Sigmoid colon (tissue), 7 donors: ENCODE data around the gene RCAN1. TPM values are rescaled to one million over a fixed set of nuclear protein-coding genes. Genes with fewer than 3 reads are reported as not detected.
"Not testable (repeated sequence)": the region's sequence is repeated elsewhere in the genome, so short reads cannot be mapped to it uniquely, and the experiment has no call there.

Experiments used
- DNase-seq: peaks from one replicate; pipeline ENCODE4 v3.0.0-alpha.2; 2019
- H3K27ac ChIP-seq, 4 donors: fragments of 200-600 bp; sonication (generic); one replicate each; pipeline ENCODE4 v1.5.1; 2016 to 2019; ENCODE audit warnings: mild to moderate bottlenecking in 1 of 4
- H3K27me3 ChIP-seq, 3 donors: fragments of 200-600 bp; sonication (generic); one replicate each; pipeline ENCODE4 v1.5.1; 2019; ENCODE audit warnings: mild to moderate bottlenecking in 1 of 3
- H3K36me3 ChIP-seq, 4 donors: fragments of 200-600 bp; sonication (generic); one replicate each; pipeline ENCODE4 v1.5.1; 2016 to 2019
- H3K4me1 ChIP-seq, 4 donors: fragments of 200-600 bp; sonication (generic); one replicate each; pipeline ENCODE4 v1.5.1; 2017 to 2019
- H3K4me3 ChIP-seq, 4 donors: fragments of 200-600 bp; sonication (generic); one replicate each; pipeline ENCODE4 v1.5.1; 2017 to 2019; ENCODE audit warnings: mild to moderate bottlenecking in 2 of 4, moderate library complexity in 1 of 4
- H3K9me3 ChIP-seq, 4 donors: fragments of 200-600 bp in 3 of 4; sonication (generic) in 3 of 4; one replicate each; pipeline versions ENCODE4 v1.5.1 to v1.6.1; 2013 to 2019
- CTCF ChIP-seq, 4 experiments: fragments of 450-650 bp in 3 of 4; fragments of 200-600 bp in 1 of 4; IDR thresholded peaks; one replicate each; pipeline ENCODE4 v1.5.1; 2016 to 2019; ENCODE audit warnings: antibody characterized with exemption in 4 of 4, mild to moderate bottlenecking in 3 of 4, moderate library complexity in 2 of 4
- EP300 ChIP-seq, 4 donors: sonication (generic); formaldehyde crosslinking; IDR thresholded peaks; one replicate each; pipeline ENCODE4 v1.6.1; 2017; ENCODE audit warnings: antibody characterized with exemption in 4 of 4
- POLR2A ChIP-seq, 2 donors: fragments of 450-650 bp; IDR thresholded peaks; one replicate each; pipeline ENCODE4 v1.6.1; 2016; ENCODE audit warnings: antibody characterized with exemption in 2 of 2, mild to moderate bottlenecking in 2 of 2, moderate library complexity in 2 of 2
- POLR2AphosphoS5 ChIP-seq, 4 donors: sonication (generic); formaldehyde crosslinking; IDR thresholded peaks; one replicate each; pipeline ENCODE4 v1.6.1; 2017; ENCODE audit warnings: antibody characterized with exemption in 4 of 4
- WGBS, 2 donors: extraction: QIAGEN DNeasy Blood & Tissue Kit; methylation state at CpG; one replicate each; pipeline ENCODE4 v1.1.7; 2013; 5-methylcytosine and 5-hydroxymethylcytosine counted together
- intact Hi-C: fragments of 100-400 bp; cut with DNase I; formaldehyde crosslinking; loops from one replicate; pipeline ENCODE4 v1.15.1; 2023
- polyA plus RNA-seq, 3 donors: library from polyadenylated mRNA; stranded (reverse); fragments of 200-250 nt; gene quantifications; one replicate each; pipeline ENCODE4 v1.2.3, GENCODE V29; 2013
- total RNA-seq, 4 donors: library from RNA; depleted of rRNA; stranded (reverse); fragments of >200 nt; gene quantifications; one replicate each; pipeline ENCODE4 v1.1.0, GENCODE V29; 2016
- donor health status: healthy with polysubstance abuse.
- donor health status: Bipolar disorder and iron deficiency.
- donor health status: healthy.

RCAN1 gene
- total and polyA plus RNA-seq, 7 donors: 21.4 to 148 (median 38.3) TPM

DNA sequence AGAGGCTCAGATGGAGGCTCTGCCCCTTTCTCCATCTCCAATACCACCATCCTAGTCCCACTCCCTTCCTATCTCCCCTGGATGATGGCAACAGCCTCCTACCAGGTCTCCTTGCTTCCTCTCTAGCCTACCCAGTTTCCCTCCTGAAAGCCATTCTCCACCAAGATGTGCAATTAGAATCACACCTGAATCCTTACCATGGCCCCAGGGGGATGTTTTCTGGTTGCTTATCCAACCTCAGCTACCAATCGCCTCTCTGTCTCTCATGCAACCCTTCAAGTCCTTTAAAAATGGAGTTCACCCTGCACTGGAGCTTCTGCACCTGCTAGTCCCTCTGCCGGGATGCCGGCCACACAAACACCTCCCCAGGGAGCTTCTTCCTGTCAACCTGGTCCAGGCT lies 2.9 kb downstream of the RCAN1 start:
- Histone ChIP-seq H3K4me3 (no peak overlapping the region), H3K27ac (no peak overlapping the region), H3K9me3 (no peaks in the 10 kb centered on the region), H3K36me3 (no peaks in the 10 kb centered on the region), H3K27me3 (no peaks in the 10 kb centered on the region), H3K4me1 (peaks cover 0 to 32% (median 19%) of the 10 kb centered on the region in 4 donors)
- no peak for TF ChIP-seq CTCF (IDR thresholded peaks at IDR 0.05)
- TF ChIP-seq EP300 (IDR thresholded peaks at IDR 0.05): no peak
- TF ChIP-seq POLR2AphosphoS5 (IDR thresholded peaks at IDR 0.05): no peak
- TF ChIP-seq POLR2A (IDR thresholded peaks at IDR 0.05): no peak
- DNase-seq: no peak
- 87 to 91% methylated on average over 3 of the region's 3 CpGs for WGBS, 2 donors
- intact Hi-C loops: loop anchor here (5.0 kb wide), 1 partner anchor 695 kb away; the partner anchor contains the start of gene ATP5PO

- intact Hi-C loops: loop anchor here (5.0 kb wide), 1 partner anchor 694 kb away; the partner anchor contains the start of gene ATP5PO
- H3K27me3 ChIP-seq: no peaks in the 10 kb centered on the region
- H3K4me3 ChIP-seq: no peak overlapping the region
- WGBS, 2 donors: 93 to 95% methylated on average over 3 of the region's 3 CpGs
- no peak for DNase-seq
- H3K36me3 ChIP-seq: no peaks in the 10 kb centered on the region
- TF ChIP-seq EP300 (IDR thresholded peaks at IDR 0.05) (no peak), POLR2AphosphoS5 (IDR thresholded peaks at IDR 0.05) (no peak), CTCF (IDR thresholded peaks at IDR 0.05) (no peak), POLR2A (IDR thresholded peaks at IDR 0.05) (no peak)
- peaks cover 0 to 32% (median 19%) of the 10 kb centered on the region in 4 donors for H3K4me1 ChIP-seq
- no peak overlapping the region for H3K27ac ChIP-seq
- H3K9me3 ChIP-seq: no peaks in the 10 kb centered on the region
Observed at GRCh38 chr21:34611528-34611927, 3.4 kb downstream of the RCAN1 start.

GRCh38 chr21:34609933-34610549 lies 4.9 kb downstream of the RCAN1 start:
- Histone ChIP-seq H3K4me3 (no peak overlapping the region), H3K4me1 (peaks cover 0 to 36% (median 16%) of the 10 kb centered on the region in 4 donors), H3K27me3 (no peaks in the 10 kb centered on the region), H3K27ac (peak overlapping the region in 1 of 4 donors; percentile 41), H3K9me3 (no peaks in the 10 kb centered on the region), H3K36me3 (no peaks in the 10 kb centered on the region)
- no peak for DNase-seq
- TF ChIP-seq POLR2AphosphoS5 (IDR thresholded peaks at IDR 0.05): no peak
- 80 to 85% methylated on average over 9 of the region's 9 CpGs for WGBS, 2 donors
- intact Hi-C loops: loop anchor here (5.0 kb wide), 1 partner anchor 693 kb away; the partner anchor contains the start of gene ATP5PO

GRCh38 chr21:34609244-34609932 lies 5.5 kb downstream of the RCAN1 start:
- DNase-seq: no peak
- Histone ChIP-seq H3K4me3 (no peak overlapping the region), H3K27ac (no peak overlapping the region), H3K36me3 (no peaks in the 10 kb centered on the region), H3K27me3 (no peaks in the 10 kb centered on the region), H3K9me3 (no peaks in the 10 kb centered on the region), H3K4me1 (peaks cover 0 to 36% (median 16%) of the 10 kb centered on the region in 4 donors)
- 96% methylated on average over 4 of the region's 4 CpGs for WGBS, 2 donors
- TF ChIP-seq CTCF (IDR thresholded peaks at IDR 0.05) (no peak), POLR2A (IDR thresholded peaks at IDR 0.05) (no peak), EP300 (IDR thresholded peaks at IDR 0.05) (no peak), POLR2AphosphoS5 (IDR thresholded peaks at IDR 0.05) (no peak)
- intact Hi-C loops: no loop called here

DNA sequence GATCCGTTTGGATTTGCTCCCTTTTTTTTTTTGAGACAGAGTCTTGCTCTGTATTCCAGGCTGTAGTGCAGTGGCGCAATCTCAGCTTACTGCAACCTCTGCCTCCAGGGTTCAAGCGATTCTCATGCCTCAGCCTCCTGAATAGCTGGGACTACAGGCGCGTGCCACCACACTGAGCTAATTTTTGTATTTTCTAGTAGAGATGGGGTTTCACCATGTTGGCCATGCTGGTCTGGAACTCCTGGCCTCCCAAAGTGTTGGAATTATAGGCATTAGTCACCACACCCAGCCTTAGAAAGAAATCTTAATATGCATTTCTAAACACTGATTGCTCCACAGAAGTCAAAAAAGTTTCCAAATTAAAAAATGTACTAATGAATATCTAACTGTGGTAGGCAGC lies 7.5 kb downstream of the RCAN1 start:
- H3K9me3 ChIP-seq, intact Hi-C loops, H3K27ac ChIP-seq, H3K4me3 ChIP-seq, H3K36me3 ChIP-seq, DNase-seq, H3K27me3 ChIP-seq: not testable (repeated sequence)
- WGBS, 2 donors: 95 to 97% methylated on average over 5 of the region's 5 CpGs
- H3K4me1 ChIP-seq: peaks cover 0 to 26% (median 8%) of the 10 kb centered on the region in 4 donors
